Testis (tissue), 2 donors: ENCODE results near the gene BLMH.

Experiments used
- CTCF ChIP-seq, 3 experiments: fragments of 450-650 bp in 2 of 3; fragments of 200-600 bp in 1 of 3; sonication (generic) in 1 of 3; IDR thresholded peaks; one replicate each; pipeline ENCODE4 v1.5.1; 2016 to 2019; ENCODE audit warnings: antibody characterized with exemption in 3 of 3, mild to moderate bottlenecking in 2 of 3, moderate library complexity in 1 of 3
- POLR2A ChIP-seq: fragments of 450-650 bp; IDR thresholded peaks from one replicate; pipeline ENCODE4 v1.6.1; 2017; ENCODE audit warnings: antibody characterized with exemption, mild to moderate bottlenecking, moderate library complexity

- no peak for TF ChIP-seq CTCF (IDR thresholded peaks at IDR 0.05)
- TF ChIP-seq POLR2A = no peak
Measured at GRCh38 chr17:30243002-30243401, 48.7 kb downstream of the BLMH start.
